ENCODE measurements around the gene DEAF1.

Gene DEAF1

DNA sequence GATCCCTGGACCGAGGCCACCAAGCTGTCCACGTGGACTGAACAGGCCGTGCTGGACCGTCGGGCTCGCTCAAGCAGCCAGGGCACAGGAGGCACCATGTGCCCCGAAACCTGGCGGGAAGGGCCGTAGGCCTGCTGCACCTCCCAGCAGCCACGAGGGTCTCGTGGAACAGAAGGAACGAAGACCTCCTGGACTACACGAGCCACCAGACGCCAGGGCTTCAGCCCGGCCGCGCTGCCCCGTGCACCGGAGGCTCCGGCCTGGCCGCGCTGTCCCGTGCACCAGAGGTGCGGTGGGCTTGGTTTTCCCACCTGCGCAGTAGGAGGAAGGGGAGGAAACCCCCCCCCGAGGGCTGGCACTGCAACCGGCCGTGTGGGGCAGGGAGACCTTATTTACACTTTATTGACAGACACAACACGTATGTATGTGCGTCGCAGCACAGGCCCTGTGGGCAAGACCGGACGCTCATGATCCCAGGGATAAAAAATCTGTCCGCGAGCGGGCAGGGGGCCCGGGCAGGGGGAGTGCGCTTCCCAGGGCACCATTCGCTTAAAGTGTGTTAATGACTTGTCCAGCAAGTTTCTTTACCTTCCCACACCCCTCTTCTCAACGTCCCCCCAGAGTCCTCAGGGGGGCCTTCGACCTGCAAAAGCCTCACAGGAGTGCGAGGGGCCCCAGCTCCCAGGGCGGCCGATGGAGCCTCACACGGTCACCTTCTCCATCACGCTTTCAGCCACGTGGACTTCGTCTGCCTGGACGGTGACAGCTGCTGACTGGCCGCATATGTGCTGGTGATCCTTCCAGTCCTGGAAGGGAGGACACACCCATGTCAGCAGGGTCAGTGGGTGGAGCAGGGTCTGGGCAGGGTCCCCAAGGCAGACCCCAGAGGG is 50.9 kb downstream of the DEAF1 start:
- peak; percentile 29 for DNase-seq (ENCODE audit: low spot score)

DNA sequence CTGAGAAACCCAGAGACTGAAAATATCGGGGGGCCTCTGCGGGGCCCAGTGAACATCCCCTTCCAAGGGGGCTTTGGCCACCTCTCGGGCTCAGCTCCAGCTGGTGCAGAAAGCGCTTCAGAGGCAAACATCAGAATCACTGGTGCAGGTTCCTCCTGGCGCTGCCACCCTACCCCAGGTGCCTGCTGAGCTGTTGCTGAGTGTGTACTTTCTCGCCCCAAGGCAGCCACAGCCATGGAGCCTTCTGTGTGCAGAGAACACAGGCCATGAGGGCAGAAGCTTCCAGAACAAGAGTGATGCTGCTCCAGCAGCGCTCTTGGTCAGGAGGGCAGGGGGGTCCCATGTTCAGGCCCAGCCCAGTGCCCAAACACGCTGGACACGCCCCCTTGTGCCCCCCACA is 51.7 kb downstream of the DEAF1 start:
- DNase-seq (ENCODE audit: low spot score) = peak; percentile 22

DNA sequence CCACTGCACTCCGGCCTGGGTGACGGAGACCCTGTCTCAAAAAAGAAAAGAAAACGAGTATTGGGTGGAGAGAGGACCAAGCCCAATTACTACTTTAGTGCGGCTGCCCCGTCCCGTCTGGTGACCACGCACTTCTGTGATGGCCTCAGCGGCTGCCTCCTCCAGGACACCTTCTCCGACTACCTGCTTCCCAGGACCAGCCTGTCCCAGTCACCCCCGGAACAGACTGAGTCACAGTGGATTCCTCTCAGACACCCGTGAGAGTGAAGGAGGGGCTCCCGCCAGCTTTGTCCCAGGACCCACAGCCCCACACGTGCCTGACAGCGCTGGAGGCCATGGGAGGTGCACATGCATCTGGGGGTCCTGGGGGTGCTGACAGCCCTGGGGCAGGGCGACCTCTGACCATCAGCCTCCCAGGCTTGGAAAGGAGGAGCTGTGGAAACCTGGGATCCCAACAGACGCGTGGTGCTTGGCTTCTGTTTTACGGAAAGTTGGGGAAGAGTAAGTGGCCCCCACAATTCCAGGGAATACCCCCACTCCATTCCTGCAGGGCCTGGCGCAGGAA is 53.1 kb downstream of the DEAF1 start:
- peak; percentile 27 for DNase-seq (ENCODE audit: low spot score)

- peak; percentile 35 for DNase-seq (ENCODE audit: low spot score)
These were observed 54.9 kb downstream of the DEAF1 start for GRCh38 chr11:640021-640706.

DNA sequence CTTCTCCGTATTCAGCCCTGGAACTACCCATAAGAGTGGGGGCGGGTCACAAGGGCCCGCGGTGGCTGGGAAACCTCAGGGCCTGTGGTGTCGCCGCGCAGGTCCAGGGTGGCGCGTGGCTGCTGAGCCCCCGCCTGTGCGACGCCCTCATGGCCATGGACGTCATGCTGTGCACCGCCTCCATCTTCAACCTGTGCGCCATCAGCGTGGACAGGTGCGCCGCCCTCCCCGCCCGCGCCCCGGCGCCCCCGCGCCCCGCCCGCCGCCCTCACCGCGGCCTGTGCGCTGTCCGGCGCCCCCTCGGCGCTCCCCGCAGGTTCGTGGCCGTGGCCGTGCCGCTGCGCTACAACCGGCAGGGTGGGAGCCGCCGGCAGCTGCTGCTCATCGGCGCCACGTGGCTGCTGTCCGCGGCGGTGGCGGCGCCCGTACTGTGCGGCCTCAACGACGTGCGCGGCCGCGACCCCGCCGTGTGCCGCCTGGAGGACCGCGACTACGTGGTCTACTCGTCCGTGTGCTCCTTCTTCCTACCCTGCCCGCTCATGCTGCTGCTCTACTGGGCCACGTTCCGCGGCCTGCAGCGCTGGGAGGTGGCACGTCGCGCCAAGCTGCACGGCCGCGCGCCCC is 55.6 kb downstream of the DEAF1 start:
- DNase-seq (ENCODE audit: low spot score) = peak; percentile 43

DNA sequence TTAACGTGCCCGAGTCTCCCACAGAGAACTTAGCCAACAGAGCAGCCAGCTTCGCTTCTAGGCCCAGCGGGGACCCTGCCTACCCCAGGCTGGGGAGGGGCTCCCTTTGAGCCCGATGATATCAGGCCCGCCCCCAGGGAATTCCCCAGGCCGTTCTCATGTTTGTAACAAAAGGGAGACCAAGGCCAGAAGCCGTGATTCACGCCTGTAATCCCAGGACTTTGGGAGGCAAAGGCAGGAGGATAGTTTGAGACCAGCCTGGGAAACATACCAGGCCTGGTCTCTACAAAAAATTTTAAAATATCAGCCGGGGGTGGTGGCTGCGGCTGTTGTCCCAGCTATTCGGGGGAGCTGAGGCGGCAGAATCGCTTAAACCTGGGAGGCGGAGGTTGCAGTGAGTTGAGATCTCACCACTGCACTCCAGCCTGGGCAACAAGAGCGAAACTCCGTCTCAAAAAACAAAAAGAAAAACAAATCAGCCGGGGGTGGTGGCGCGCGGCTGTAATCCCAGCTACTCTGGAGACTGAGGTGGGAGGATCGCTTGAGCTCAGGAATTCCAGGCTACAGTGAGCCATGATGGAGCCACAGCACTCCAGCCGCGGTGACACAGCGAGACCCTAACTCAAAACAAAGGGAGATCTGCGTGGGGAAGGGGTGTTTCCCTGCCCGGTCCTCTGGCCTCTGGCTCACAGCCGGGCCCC is 56.2 kb downstream of the DEAF1 start:
- DNase-seq (ENCODE audit: low spot score) = peak; percentile 54

- DNase-seq (ENCODE audit: low spot score) = peak; percentile 68
These were observed 57.2 kb downstream of the DEAF1 start for GRCh38 chr11:637593-638521.

DNA sequence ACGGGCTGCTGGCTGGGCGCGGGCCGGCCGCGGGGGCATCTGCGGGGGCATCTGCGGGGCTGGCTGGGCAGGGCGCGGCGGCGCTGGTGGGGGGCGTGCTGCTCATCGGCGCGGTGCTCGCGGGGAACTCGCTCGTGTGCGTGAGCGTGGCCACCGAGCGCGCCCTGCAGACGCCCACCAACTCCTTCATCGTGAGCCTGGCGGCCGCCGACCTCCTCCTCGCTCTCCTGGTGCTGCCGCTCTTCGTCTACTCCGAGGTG is 57.8 kb downstream of the DEAF1 start:
- DNase-seq (ENCODE audit: low spot score) = no peak

DNA sequence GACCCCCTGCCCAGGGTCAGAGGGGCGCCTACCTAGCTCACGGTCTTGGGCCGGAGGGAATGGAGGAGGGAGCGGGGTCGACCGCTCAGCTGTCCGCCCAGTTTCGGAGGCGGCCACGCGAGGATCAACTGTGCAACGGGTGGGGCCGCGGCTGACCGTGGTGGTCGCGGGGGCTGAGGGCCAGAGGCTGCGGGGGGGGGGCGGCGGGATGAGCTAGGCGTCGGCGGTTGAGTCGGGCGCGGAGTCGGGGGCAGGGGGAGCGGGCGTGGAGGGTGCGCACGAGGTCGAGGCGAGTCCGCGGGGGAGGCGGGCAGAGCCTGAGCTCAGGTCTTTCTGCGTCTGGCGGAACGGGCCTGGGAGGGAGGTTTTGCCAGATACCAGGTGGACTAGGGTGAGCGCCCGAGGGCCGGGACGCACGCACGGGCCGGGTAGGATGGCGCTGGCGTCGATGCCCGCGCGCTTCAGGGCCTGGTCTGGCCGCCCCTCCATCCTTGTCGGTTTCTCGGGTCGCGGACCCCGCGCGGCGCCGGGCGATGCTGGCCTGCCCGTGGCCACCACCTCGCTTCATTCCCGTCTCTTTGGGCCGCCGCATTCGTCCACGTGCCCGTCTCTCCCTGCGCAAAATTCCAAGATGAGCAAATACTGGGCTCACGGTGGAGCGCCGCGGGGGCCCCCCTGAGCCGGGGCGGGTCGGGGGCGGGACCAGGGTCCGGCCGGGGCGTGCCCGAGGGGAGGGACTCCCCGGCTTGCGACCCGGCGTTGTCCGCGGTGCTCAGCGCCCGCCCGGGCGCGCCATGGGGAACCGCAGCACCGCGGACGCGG is 58.3 kb downstream of the DEAF1 start, which contains the start of gene DRD4:
Gene DRD4, plus strand, starts transcription at position 759 of the 822 bp plus-strand sequence. Its CDS starts 36 bp downstream, at position 795.
- peak; percentile 39 for DNase-seq (ENCODE audit: low spot score)

DNA sequence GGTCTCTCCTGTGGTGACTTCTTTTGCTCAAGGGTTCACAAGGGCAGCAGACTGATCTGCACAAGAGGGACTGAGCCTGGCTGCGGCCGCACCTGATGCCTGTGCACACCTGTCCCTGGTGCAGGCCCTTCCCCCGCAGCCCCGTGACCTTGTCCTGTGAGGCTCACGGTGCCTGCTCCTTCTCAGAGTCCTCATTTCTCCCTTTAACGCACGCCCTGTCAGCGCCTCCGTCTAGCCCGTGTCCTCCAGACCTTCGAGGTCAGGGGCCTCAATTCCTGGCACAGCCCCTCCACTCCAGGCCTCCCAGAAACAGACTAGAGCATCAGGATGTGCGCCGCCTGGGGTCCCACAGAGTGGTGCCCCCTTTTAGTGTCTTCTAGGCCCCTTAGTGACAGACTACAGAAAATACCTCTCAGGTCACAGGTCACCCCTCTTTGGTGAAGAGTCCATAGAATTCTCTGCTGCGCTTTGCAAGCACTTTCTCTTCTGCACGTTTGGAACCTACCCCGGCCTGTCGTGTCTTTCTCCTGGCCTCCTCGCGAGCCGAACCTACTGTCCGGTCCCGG is 59.0 kb downstream of the DEAF1 start:
- no peak for DNase-seq (ENCODE audit: low spot score)

DNA sequence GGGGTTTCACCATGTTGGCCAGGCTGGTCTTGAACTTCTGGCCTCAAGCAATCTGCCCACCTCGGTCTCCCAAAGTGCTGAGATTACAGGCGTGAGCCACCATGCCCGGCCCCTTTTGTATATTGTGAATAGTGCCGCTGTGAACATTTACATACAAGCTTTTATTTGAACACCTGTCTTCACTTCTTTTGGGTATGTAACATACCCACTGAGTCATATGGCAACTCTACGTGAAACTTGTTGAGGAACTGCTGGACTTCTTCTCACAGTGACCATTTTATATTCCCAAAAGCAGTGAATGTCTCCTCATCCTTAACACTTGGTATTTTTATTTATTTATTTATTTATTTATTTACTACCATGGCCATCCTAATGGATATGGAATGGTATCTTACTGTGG is 64.2 kb downstream of the DEAF1 start:
- no peak for DNase-seq (ENCODE audit: low spot score)

DNA sequence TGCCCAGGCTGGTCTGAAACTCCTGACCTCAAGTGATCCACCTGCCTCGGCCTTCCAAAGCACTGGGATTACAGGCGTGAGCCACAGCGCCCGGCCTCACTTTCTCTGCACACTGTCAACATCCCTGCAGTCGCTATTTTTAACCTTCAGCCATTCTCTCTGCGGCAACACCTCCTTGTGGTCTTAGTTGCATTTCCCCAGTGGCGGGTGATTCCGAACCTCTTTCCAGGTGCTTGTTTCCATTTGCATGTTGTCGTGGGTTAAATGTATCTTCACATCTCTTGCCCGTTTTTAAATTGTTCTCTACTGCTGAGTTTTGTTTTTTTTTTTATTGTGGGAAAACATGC is 65.8 kb downstream of the DEAF1 start:
- no peak for DNase-seq (ENCODE audit: low spot score)

- DNase-seq (ENCODE audit: low spot score) = no peak
These were observed 67.0 kb downstream of the DEAF1 start for GRCh38 chr11:628056-628455.

- DNase-seq (ENCODE audit: low spot score) = no peak
These were observed 67.8 kb downstream of the DEAF1 start for GRCh38 chr11:627308-627576.

GRCh38 chr11:626475-627307 is 68.3 kb downstream of the DEAF1 start, which contains the start of gene SCT:
Gene SCT (minus strand): TSS chr11:627181. CDS start chr11:627143, 38 bp downstream.
- DNase-seq (ENCODE audit: low spot score) = no peak

DNA sequence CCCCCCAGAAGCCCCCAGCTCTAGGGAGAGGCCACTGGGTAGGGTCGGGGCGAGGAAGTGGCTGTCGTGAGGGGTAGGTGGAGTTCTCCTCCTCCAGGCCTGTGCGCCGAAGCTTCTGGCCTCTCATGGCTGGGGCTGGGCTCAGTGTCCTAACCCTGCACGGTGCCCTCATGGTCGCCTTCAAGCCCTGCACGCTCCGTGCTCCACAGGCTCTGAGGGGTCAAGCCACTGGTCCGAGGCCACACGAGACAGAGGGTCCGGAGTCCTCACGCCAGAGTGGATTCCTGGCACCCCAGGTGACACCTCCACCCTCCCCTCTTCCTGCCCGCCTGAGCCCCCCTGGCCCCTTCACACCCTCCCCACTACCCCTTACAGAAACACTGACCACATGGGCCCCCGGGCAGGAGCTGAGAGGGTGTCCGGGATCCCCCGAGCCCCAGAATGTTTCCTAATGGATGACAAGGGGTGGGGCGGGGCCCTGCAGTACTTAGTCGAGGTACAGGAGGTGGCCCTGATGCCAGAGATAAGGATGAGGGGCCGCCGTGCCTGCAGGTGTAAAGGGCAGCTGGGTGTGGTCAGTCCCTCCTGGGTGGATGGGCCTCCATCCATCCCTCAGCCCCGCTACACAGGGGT is 69.3 kb downstream of the DEAF1 start:
- no peak for DNase-seq (ENCODE audit: low spot score)

- no peak for DNase-seq (ENCODE audit: low spot score)
These were observed 70.1 kb downstream of the DEAF1 start, which contains the start of gene CDHR5 for GRCh38 chr11:624705-625635. Gene CDHR5 (minus strand): TSS chr11:624955. CDS start chr11:624902, 53 bp downstream.

All from D341Med (cell line).